HepG2 (cell line): ENCODE measurements around the gene SFT2D1. TPM values are rescaled to one million over a fixed set of nuclear protein-coding genes. Genes with fewer than 3 reads are reported as not detected.

Experiments
- ATM ChIP-seq: fragments of 450-650 bp; IDR thresholded peaks from 2 replicates; pipeline ENCODE4 v1.7.1; 2017; ENCODE audit warnings: mild to moderate bottlenecking, borderline replicate concordance
- BRCA1 ChIP-seq: sonication (generic); formaldehyde crosslinking; IDR thresholded peaks from 2 replicates; pipeline ENCODE4 v1.4.0; 2020; ENCODE audit warnings: missing genetic modification reagents
- BRD4 ChIP-seq: sonication (generic); formaldehyde crosslinking; IDR thresholded peaks from 2 replicates; pipeline ENCODE4 v1.4.0; 2020; ENCODE audit warnings: missing genetic modification reagents
- FOXK1 ChIP-seq: sonication (generic); formaldehyde crosslinking; IDR thresholded peaks from 2 replicates; pipeline ENCODE4 v1.4.0; 2020; ENCODE audit warnings: low read depth, missing genetic modification reagents, borderline replicate concordance
- HNRNPK ChIP-seq: fragments of 200-400 bp; formaldehyde crosslinking; IDR thresholded peaks from 2 replicates; pipeline ENCODE4 v1.6.1; 2018; ENCODE audit warnings: low read length, low read depth, moderate library complexity, mild to moderate bottlenecking; ENCODE audit not compliant: poor library complexity, severe bottlenecking
- PLRG1 ChIP-seq: fragments of 450-650 bp; conservative IDR thresholded peaks from 2 replicates; pipeline ENCODE4 v1.6.1; 2016
- POLR2AphosphoS5 ChIP-seq: IDR thresholded peaks from 2 replicates; pipeline ENCODE4 v1.6.1; 2012; ENCODE audit warnings: low read depth, low read length
- SRY ChIP-seq: sonication (generic); formaldehyde crosslinking; IDR thresholded peaks from 2 replicates; pipeline ENCODE4 v1.8.0; 2022; ENCODE audit warnings: mild to moderate bottlenecking, missing genetic modification reagents
- ZNF468 ChIP-seq: sonication (generic); formaldehyde crosslinking; IDR thresholded peaks from 2 replicates; pipeline ENCODE4 v1.8.0; 2022; ENCODE audit warnings: mild to moderate bottlenecking, moderate library complexity, missing genetic modification reagents
- ZNF552 ChIP-seq: sonication (generic); formaldehyde crosslinking; IDR thresholded peaks from 2 replicates; pipeline ENCODE4 v1.9.0; 2022; ENCODE audit warnings: missing genetic modification reagents, mild to moderate bottlenecking, borderline replicate concordance
- polyA plus RNA-seq, 8 experiments: library from polyadenylated mRNA; depleted of rRNA in 3 of 8; stranded (reverse) in 7 of 8; unstranded in 1 of 8; fragments of >200 nt; fragmentation: Illumina TruSeq in 4 of 8; extraction: Trizol in 4 of 8; gene quantifications; 2 replicates each; pipeline versions ENCODE4 v1.2.1 to v1.2.3, GENCODE V29; 2011 to 2016; ENCODE audit warnings: low read depth in 4 of 8, missing spikeins in 1 of 8, mixed read lengths in 1 of 8; ENCODE audit not compliant: insufficient read depth in 1 of 8
- total RNA-seq, 5 experiments: library from RNA; depleted of rRNA; stranded (reverse); fragments of >200 nt; fragmentation: Illumina TruSeq; extraction: Trizol; gene quantifications; 2 replicates each; pipeline ENCODE4 v1.2.3, GENCODE V29; 2016; ENCODE audit warnings: low read depth in 1 of 5
- TF ChIP-seq, protein P1 (sequence below): sonication (generic); formaldehyde crosslinking; IDR thresholded peaks from 2 replicates; pipeline ENCODE4 v1.5.1; 2020; ENCODE audit warnings: missing genetic modification reagents, mild to moderate bottlenecking, borderline replicate concordance
- TF ChIP-seq, protein P2 (sequence below): fragments of 450-650 bp; IDR thresholded peaks from 2 replicates; pipeline ENCODE4 v1.6.1; 2017
- TF ChIP-seq, protein P3 (sequence below): sonication (generic); formaldehyde crosslinking; IDR thresholded peaks from 2 replicates; pipeline ENCODE4 v1.5.0; 2020; ENCODE audit warnings: mild to moderate bottlenecking, missing genetic modification reagents
- TF ChIP-seq, protein P4 (sequence below): sonication (generic); formaldehyde crosslinking; conservative IDR thresholded peaks from 2 replicates; pipeline ENCODE4 v1.4.0; 2020; ENCODE audit warnings: missing genetic modification reagents
- TF ChIP-seq, protein P5 (sequence below): fragments of 450-650 bp; IDR thresholded peaks from 2 replicates; pipeline ENCODE4 v1.6.1; 2016
- TF ChIP-seq, protein P6 (sequence below): sonication (generic); formaldehyde crosslinking; IDR thresholded peaks from 2 replicates; pipeline ENCODE4; 2020; ENCODE audit warnings: missing genetic modification reagents, mild to moderate bottlenecking, borderline replicate concordance
- TF ChIP-seq, protein P7 (sequence below): sonication (generic); formaldehyde crosslinking; conservative IDR thresholded peaks from 2 replicates; pipeline ENCODE4 v1.4.0; 2020; ENCODE audit warnings: missing genetic modification reagents

The SFT2D1 gene
- total and polyA plus RNA-seq, 2 of the 13 experiments (the other 11 are each of a cell fraction or from before 2014, with no cell fraction given): 115 to 147 TPM

DNA sequence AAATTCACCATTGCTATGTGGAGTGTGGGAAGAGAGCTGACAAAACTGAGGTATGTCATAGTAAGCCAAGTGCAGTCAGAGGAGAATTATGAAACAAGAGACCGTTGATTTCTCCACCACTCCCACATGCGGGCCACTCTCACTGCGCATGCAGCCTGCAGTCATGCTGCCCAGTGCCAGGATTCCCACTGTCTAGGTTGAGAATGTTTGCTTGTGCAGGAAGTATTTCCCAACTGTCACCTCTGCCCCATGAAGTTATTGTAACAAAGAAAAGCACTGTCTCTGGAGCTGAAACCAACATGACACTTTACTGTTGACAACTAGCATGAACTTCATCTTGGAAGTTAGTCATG is 18.7 kb upstream of the SFT2D1 start (continued):
- TF ChIP-seq BRD4 (CRISPR knock-in tag) (peak; percentile 55; the same call in 1 of the 2 replicates), PLRG1 (no peak), ZNF468 (no peak), HNRNPK (no peak), SRY (CRISPR knock-in tag) (no peak), POLR2AphosphoS5 (peak; percentile 71), ATM (no peak), FOXK1 (CRISPR knock-in tag) (peak; percentile 96), ZNF552 (CRISPR knock-in tag) (no peak; the same call in 1 of the 2 replicates), BRCA1 (CRISPR knock-in tag) (peak; percentile 72; the same call in 1 of the 2 replicates)
- TF ChIP-seq, protein P1, sequence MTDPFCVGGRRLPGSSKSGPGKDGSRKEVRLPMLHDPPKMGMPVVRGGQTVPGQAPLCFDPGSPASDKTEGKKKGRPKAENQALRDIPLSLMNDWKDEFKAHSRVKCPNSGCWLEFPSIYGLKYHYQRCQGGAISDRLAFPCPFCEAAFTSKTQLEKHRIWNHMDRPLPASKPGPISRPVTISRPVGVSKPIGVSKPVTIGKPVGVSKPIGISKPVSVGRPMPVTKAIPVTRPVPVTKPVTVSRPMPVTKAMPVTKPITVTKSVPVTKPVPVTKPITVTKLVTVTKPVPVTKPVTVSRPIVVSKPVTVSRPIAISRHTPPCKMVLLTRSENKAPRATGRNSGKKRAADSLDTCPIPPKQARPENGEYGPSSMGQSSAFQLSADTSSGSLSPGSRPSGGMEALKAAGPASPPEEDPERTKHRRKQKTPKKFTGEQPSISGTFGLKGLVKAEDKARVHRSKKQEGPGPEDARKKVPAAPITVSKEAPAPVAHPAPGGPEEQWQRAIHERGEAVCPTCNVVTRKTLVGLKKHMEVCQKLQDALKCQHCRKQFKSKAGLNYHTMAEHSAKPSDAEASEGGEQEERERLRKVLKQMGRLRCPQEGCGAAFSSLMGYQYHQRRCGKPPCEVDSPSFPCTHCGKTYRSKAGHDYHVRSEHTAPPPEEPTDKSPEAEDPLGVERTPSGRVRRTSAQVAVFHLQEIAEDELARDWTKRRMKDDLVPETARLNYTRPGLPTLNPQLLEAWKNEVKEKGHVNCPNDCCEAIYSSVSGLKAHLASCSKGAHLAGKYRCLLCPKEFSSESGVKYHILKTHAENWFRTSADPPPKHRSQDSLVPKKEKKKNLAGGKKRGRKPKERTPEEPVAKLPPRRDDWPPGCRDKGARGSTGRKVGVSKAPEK (CRISPR knock-in tag): peak; percentile 39; the same call in 1 of the 2 replicates
- TF ChIP-seq, protein P2, sequence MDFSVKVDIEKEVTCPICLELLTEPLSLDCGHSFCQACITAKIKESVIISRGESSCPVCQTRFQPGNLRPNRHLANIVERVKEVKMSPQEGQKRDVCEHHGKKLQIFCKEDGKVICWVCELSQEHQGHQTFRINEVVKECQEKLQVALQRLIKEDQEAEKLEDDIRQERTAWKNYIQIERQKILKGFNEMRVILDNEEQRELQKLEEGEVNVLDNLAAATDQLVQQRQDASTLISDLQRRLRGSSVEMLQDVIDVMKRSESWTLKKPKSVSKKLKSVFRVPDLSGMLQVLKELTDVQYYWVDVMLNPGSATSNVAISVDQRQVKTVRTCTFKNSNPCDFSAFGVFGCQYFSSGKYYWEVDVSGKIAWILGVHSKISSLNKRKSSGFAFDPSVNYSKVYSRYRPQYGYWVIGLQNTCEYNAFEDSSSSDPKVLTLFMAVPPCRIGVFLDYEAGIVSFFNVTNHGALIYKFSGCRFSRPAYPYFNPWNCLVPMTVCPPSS: no peak
- TF ChIP-seq, protein P3, sequence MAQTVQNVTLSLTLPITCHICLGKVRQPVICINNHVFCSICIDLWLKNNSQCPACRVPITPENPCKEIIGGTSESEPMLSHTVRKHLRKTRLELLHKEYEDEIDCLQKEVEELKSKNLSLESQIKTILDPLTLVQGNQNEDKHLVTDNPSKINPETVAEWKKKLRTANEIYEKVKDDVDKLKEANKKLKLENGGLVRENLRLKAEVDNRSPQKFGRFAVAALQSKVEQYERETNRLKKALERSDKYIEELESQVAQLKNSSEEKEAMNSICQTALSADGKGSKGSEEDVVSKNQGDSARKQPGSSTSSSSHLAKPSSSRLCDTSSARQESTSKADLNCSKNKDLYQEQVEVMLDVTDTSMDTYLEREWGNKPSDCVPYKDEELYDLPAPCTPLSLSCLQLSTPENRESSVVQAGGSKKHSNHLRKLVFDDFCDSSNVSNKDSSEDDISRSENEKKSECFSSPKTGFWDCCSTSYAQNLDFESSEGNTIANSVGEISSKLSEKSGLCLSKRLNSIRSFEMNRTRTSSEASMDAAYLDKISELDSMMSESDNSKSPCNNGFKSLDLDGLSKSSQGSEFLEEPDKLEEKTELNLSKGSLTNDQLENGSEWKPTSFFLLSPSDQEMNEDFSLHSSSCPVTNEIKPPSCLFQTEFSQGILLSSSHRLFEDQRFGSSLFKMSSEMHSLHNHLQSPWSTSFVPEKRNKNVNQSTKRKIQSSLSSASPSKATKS (CRISPR knock-in tag): peak; percentile 67; the same call in 1 of the 2 replicates
- TF ChIP-seq, protein P4, sequence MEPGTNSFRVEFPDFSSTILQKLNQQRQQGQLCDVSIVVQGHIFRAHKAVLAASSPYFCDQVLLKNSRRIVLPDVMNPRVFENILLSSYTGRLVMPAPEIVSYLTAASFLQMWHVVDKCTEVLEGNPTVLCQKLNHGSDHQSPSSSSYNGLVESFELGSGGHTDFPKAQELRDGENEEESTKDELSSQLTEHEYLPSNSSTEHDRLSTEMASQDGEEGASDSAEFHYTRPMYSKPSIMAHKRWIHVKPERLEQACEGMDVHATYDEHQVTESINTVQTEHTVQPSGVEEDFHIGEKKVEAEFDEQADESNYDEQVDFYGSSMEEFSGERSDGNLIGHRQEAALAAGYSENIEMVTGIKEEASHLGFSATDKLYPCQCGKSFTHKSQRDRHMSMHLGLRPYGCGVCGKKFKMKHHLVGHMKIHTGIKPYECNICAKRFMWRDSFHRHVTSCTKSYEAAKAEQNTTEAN: peak; percentile 97
- TF ChIP-seq, protein P5, sequence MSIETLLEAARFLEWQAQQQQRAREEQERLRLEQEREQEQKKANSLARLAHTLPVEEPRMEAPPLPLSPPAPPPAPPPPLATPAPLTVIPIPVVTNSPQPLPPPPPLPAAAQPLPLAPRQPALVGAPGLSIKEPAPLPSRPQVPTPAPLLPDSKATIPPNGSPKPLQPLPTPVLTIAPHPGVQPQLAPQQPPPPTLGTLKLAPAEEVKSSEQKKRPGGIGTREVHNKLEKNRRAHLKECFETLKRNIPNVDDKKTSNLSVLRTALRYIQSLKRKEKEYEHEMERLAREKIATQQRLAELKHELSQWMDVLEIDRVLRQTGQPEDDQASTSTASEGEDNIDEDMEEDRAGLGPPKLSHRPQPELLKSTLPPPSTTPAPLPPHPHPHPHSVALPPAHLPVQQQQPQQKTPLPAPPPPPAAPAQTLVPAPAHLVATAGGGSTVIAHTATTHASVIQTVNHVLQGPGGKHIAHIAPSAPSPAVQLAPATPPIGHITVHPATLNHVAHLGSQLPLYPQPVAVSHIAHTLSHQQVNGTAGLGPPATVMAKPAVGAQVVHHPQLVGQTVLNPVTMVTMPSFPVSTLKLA: peak; percentile 89
- TF ChIP-seq, protein P6, sequence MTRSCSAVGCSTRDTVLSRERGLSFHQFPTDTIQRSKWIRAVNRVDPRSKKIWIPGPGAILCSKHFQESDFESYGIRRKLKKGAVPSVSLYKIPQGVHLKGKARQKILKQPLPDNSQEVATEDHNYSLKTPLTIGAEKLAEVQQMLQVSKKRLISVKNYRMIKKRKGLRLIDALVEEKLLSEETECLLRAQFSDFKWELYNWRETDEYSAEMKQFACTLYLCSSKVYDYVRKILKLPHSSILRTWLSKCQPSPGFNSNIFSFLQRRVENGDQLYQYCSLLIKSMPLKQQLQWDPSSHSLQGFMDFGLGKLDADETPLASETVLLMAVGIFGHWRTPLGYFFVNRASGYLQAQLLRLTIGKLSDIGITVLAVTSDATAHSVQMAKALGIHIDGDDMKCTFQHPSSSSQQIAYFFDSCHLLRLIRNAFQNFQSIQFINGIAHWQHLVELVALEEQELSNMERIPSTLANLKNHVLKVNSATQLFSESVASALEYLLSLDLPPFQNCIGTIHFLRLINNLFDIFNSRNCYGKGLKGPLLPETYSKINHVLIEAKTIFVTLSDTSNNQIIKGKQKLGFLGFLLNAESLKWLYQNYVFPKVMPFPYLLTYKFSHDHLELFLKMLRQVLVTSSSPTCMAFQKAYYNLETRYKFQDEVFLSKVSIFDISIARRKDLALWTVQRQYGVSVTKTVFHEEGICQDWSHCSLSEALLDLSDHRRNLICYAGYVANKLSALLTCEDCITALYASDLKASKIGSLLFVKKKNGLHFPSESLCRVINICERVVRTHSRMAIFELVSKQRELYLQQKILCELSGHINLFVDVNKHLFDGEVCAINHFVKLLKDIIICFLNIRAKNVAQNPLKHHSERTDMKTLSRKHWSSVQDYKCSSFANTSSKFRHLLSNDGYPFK (CRISPR knock-in tag): peak; percentile 55
- TF ChIP-seq, protein P7, sequence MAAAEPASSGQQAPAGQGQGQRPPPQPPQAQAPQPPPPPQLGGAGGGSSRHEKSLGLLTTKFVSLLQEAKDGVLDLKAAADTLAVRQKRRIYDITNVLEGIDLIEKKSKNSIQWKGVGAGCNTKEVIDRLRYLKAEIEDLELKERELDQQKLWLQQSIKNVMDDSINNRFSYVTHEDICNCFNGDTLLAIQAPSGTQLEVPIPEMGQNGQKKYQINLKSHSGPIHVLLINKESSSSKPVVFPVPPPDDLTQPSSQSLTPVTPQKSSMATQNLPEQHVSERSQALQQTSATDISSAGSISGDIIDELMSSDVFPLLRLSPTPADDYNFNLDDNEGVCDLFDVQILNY (CRISPR knock-in tag): no peak
